OCI-LY7 (cell line): Measurements from ENCODE around the gene SERPINA4.

ENCODE experiments used
- CTCF ChIP-seq: fragments of 200-600 bp; sonication (generic); conservative IDR thresholded peaks from 2 replicates; pipeline ENCODE4 v1.5.1; 2014; ENCODE audit warnings: mild to moderate bottlenecking, antibody characterized with exemption, low read length, moderate library complexity, mixed read lengths
- EZH2phosphoT487 ChIP-seq: fragments of 200-600 bp; sonication (generic); IDR thresholded peaks from 2 replicates; pipeline ENCODE4 v1.6.1; 2018; ENCODE audit warnings: low read depth, borderline replicate concordance, mild to moderate bottlenecking, mixed run types, antibody characterized with exemption, low read length, moderate library complexity, mixed read lengths

DNA sequence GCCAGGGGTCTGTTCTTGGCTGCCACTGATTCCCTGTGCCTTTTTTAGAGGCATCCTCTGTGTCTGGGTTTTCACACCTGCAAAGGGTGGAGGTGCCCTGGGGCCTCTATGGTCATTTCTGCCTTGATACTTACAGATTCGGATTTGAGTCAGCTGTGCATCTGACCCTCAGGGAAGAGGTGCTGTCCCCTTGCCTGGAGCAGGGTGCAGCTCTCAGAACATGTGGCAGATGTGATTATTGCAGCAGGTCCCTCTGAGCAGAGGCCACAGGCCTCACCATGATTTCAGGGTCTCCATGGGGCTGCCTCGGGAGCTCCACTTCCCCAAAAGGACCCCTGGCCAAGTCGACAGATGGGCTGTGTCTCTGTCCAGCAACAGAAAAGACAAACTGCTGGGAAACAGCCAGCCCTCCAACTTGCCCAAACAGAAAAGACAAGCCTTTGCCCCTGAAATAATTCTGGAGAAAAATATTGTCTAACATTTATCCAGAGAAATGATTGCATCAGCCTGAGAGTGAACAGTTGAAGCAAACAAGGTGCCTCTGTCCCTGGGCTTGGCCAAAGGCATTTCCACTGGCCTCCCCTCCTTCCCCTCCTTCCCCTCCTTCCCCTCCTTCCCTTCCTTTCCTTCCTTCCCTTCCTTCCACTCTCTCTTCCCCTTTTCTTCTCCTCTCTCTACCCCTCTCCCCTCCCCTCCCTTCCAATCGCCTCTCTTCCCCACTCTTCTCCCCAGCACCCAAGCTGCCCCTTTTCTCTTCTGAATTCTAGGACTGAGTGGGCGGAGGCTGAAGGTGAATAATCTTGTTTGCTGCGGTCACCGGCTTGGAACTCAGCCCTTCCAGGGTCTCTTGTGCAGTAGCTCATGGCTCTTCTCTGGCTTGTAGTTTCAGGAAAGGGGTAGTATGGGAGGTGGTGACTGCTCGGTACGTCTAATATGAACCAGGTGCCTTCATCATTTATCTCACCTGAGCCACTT is 51.6 kb downstream of the SERPINA4 start:
- TF ChIP-seq CTCF (no peak), EZH2phosphoT487 (no peak)
